H9 (cell line): ENCODE results near the gene SMPD2. TPM values are rescaled to one million over a fixed set of nuclear protein-coding genes. Genes with fewer than 3 reads are reported as not detected.
A peak's percentile ranks its signal among the peaks of the same experiment; 100 is the strongest.

Experiments used
- DNase-seq: peaks from one replicate; pipeline ENCODE4 v3.0.0-alpha.2; 2017
- H2AFZ ChIP-seq: one replicate; pipeline ENCODE4 v1.6.1; 2013; ENCODE audit warnings: mild to moderate bottlenecking, low read length, control low read depth, moderate library complexity
- H2AK5ac ChIP-seq: 2 replicates; pipeline ENCODE4 v1.6.1; 2013; ENCODE audit warnings: low read length, control low read depth, mixed read lengths; ENCODE audit not compliant: insufficient read length
- H2BK120ac ChIP-seq: one replicate; pipeline ENCODE4 v1.6.1; 2013; ENCODE audit warnings: low read depth, mild to moderate bottlenecking, low read length, control low read depth, inconsistent platforms; ENCODE audit not compliant: poor library complexity, severe bottlenecking
- H2BK12ac ChIP-seq: 2 replicates; pipeline ENCODE4 v1.6.1; 2013; ENCODE audit warnings: low read length, control low read depth, mixed read lengths, low read depth; ENCODE audit not compliant: insufficient read length
- H2BK15ac ChIP-seq: 2 replicates; pipeline ENCODE4 v1.6.1; 2013; ENCODE audit warnings: low read depth, low read length, control low read depth
- H2BK20ac ChIP-seq: one replicate; pipeline ENCODE4 v1.6.1; 2013; ENCODE audit warnings: low read depth, mild to moderate bottlenecking, low read length, control low read depth, inconsistent platforms; ENCODE audit not compliant: poor library complexity, severe bottlenecking
- H2BK5ac ChIP-seq: 2 replicates; pipeline ENCODE4 v1.6.1; 2013; ENCODE audit warnings: low read length, control low read depth, mixed read lengths; ENCODE audit not compliant: insufficient read length
- H3K14ac ChIP-seq: 2 replicates; pipeline ENCODE4 v1.6.1; 2013; ENCODE audit warnings: low read length, control low read depth; ENCODE audit not compliant: insufficient read depth
- H3K18ac ChIP-seq: 2 replicates; pipeline ENCODE4 v1.6.1; 2013; ENCODE audit warnings: low read depth, mild to moderate bottlenecking, mixed read lengths, low read length, control low read depth; ENCODE audit not compliant: insufficient read length
- H3K23ac ChIP-seq: 2 replicates; pipeline ENCODE4 v1.6.1; 2013; ENCODE audit warnings: low read length, control low read depth, mixed read lengths, low read depth; ENCODE audit not compliant: insufficient read length
- H3K23me2 ChIP-seq: 2 replicates; pipeline ENCODE4 v1.6.1; 2013; ENCODE audit warnings: low read depth, mild to moderate bottlenecking, mixed read lengths, low read length, control low read depth; ENCODE audit not compliant: insufficient read length, poor library complexity, severe bottlenecking
- H3K27ac ChIP-seq: 2 replicates; pipeline ENCODE4 v1.5.1; 2013; ENCODE audit warnings: low read length, control low read depth, mixed read lengths, low read depth; ENCODE audit not compliant: insufficient read length
- H3K27me3 ChIP-seq: 2 replicates; pipeline ENCODE4 v1.6.1; 2013; ENCODE audit warnings: low read length, control low read depth, inconsistent platforms; ENCODE audit not compliant: insufficient read depth
- H3K4ac ChIP-seq: 2 replicates; pipeline ENCODE4 v1.6.1; 2013; ENCODE audit warnings: low read depth, mild to moderate bottlenecking, control low read depth, inconsistent platforms, low read length, moderate library complexity
- H3K4me1 ChIP-seq: 2 replicates; pipeline ENCODE4 v1.6.1; 2013; ENCODE audit warnings: low read length, control low read depth, inconsistent platforms; ENCODE audit not compliant: insufficient read depth
- H3K4me2 ChIP-seq: 2 replicates; pipeline ENCODE4 v1.6.1; 2013; ENCODE audit warnings: low read length, control low read depth, mixed read lengths; ENCODE audit not compliant: insufficient read length, insufficient read depth
- H3K56ac ChIP-seq: 2 replicates; pipeline ENCODE4 v1.6.1; 2013; ENCODE audit warnings: low read depth, mild to moderate bottlenecking, mixed read lengths, low read length, control low read depth; ENCODE audit not compliant: insufficient read length
- H3K79me1 ChIP-seq: 2 replicates; pipeline ENCODE4 v1.6.1; 2013; ENCODE audit warnings: low read depth, mild to moderate bottlenecking, moderate library complexity, low read length, control low read depth, inconsistent platforms; ENCODE audit not compliant: insufficient read depth, poor library complexity, severe bottlenecking
- H3K79me2 ChIP-seq: 2 replicates; pipeline ENCODE4 v1.6.1; 2013; ENCODE audit warnings: low read length, control low read depth, inconsistent platforms; ENCODE audit not compliant: insufficient read depth
- H3K9ac ChIP-seq: 2 replicates; pipeline ENCODE4 v1.6.1; 2013; ENCODE audit warnings: low read length, control low read depth, mixed read lengths; ENCODE audit not compliant: insufficient read length; ENCODE audit errors: extremely low read depth
- H3K9me3 ChIP-seq: one replicate; pipeline ENCODE4 v1.6.1; 2013; ENCODE audit warnings: low read depth, low read length, inconsistent platforms; ENCODE audit not compliant: control insufficient read depth
- H3T11ph ChIP-seq: one replicate; pipeline ENCODE4 v1.6.1; 2013; ENCODE audit warnings: mild to moderate bottlenecking, low read length, control low read depth, inconsistent platforms
- H4K20me1 ChIP-seq: one replicate; pipeline ENCODE4 v1.6.1; 2013; ENCODE audit not compliant: control insufficient read depth, insufficient read length, insufficient read depth
- H4K5ac ChIP-seq: 2 replicates; pipeline ENCODE4 v1.6.1; 2013; ENCODE audit warnings: low read depth, mild to moderate bottlenecking, mixed read lengths, low read length, control low read depth; ENCODE audit not compliant: insufficient read length
- H4K8ac ChIP-seq: replicated peaks from 2 replicates; pipeline ENCODE4 v1.6.1; 2013; ENCODE audit warnings: low read length, control low read depth, mixed read lengths, low read depth; ENCODE audit not compliant: insufficient read length
- H4K91ac ChIP-seq: 2 replicates; pipeline ENCODE4 v1.6.1; 2013; ENCODE audit warnings: low read depth, mild to moderate bottlenecking, moderate library complexity, mixed read lengths, low read length, control low read depth; ENCODE audit not compliant: insufficient read length
- H3K27ac Mint-ChIP-seq, 3 experiments: 2 replicates in 2 of 3; 3 replicates in 1 of 3; pipeline ENCODE4 v1.8.0; 2020 to 2021; ENCODE audit warnings: mixed read lengths in 3 of 3, mild to moderate bottlenecking in 1 of 3, moderate library complexity in 1 of 3
- H3K27me3 Mint-ChIP-seq: 2 replicates; pipeline ENCODE4 v1.8.0; 2021; ENCODE audit warnings: low read depth, mild to moderate bottlenecking, moderate library complexity, mixed read lengths
- H3K36me3 Mint-ChIP-seq, 3 experiments: 2 replicates in 2 of 3; 3 replicates in 1 of 3; pipeline ENCODE4 v1.8.0; 2020 to 2021; ENCODE audit warnings: low read depth in 3 of 3, mixed read lengths in 3 of 3; ENCODE audit not compliant: insufficient read depth in 1 of 3
- H3K4me1 Mint-ChIP-seq, 2 experiments: 2 replicates each; pipeline ENCODE4 v1.8.0; 2020; ENCODE audit warnings: mixed read lengths in 2 of 2
- H3K4me3 Mint-ChIP-seq, 2 experiments: 2 replicates in 1 of 2; 3 replicates in 1 of 2; pipeline ENCODE4 v1.8.0; 2020 to 2021; ENCODE audit warnings: mild to moderate bottlenecking in 2 of 2, mixed read lengths in 2 of 2, moderate library complexity in 1 of 2
- H3K9me3 Mint-ChIP-seq, 2 experiments: 2 replicates in 1 of 2; 3 replicates in 1 of 2; pipeline ENCODE4 v1.8.0; 2020; ENCODE audit warnings: mild to moderate bottlenecking in 2 of 2, mixed read lengths in 2 of 2, moderate library complexity in 1 of 2
- WGBS: extraction: QIAGEN DNeasy Blood & Tissue Kit; methylation state at CpG from one replicate; pipeline ENCODE4 v1.1.7; 2013; ENCODE audit warnings: missing lambda C conversion rate, low lambda C conversion rate, mixed read lengths; ENCODE audit not compliant: insufficient read length; ENCODE audit errors: extremely low coverage; 5-methylcytosine and 5-hydroxymethylcytosine counted together
- total RNA-seq: library from RNA; stranded (reverse); gene quantifications from 2 replicates; pipeline ENCODE4 v1.2.1, GENCODE V29; 2021
- TF ChIP-seq, protein P1 (sequence below): fragments of 200-600 bp; sonication (generic); conservative IDR thresholded peaks from 3 replicates; pipeline ENCODE4 v1.8.0; 2021; ENCODE audit warnings: antibody characterized with exemption, mild to moderate bottlenecking

SMPD2 gene
- total RNA-seq, 1 experiment from 2014 or later: 13.0 TPM

DNA sequence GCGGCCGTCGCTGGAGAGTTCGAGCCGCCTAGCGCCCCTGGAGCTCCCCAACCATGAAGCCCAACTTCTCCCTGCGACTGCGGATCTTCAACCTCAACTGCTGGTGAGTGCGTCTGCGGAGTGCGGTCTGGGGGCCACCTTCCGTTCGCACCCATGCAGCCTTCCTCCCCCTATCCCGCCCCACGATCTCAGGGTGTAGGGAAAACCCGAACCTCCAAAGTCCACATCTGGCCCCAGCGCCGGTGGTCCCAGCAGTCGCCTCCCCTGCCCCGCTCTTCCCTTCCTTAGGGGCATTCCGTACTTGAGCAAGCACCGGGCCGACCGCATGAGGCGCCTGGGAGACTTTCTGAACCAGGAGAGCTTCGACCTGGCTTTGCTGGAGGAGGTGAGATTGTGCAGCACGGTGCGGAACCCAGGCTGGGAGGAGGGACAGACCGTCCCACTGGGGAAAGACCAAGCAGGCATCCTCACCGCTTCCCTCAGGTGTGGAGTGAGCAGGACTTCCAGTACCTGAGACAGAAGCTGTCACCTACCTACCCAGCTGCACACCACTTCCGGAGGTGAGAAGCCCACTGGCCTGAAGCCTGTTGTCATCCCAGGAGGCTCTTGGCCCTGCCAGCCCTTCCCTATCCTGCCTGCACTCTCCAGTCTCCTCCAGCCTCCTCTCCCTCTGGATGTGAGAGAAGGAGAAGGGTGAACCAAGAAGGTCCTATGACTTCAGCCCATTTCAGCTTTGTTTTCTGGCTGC is 719 bp downstream of the SMPD2 start:
- H3K4me1 Mint-ChIP-seq: peaks cover 17 to 19% of the 10 kb centered on the region in 2 experiments
- no peaks in the 10 kb centered on the region for H3K27me3 ChIP-seq
- H3K79me1 ChIP-seq: no peaks in the 10 kb centered on the region
- peak overlapping the region; percentile 6 for H3K9ac ChIP-seq
- no peak overlapping the region for H3K4ac ChIP-seq
- H2BK20ac ChIP-seq: no peak overlapping the region
- H3K14ac ChIP-seq: peak overlapping the region; percentile 79
- H3K4me3 Mint-ChIP-seq: peak overlapping the region; percentile 94 to 97
- no peaks in the 10 kb centered on the region for H3K9me3 ChIP-seq
- no peaks in the 10 kb centered on the region for H3K79me2 ChIP-seq
- H3K4me1 ChIP-seq: peaks cover 3% of the 10 kb centered on the region; the same call in 1 of the 2 replicates
- no peak overlapping the region for H3K23ac ChIP-seq
- WGBS: no CpG with 5 or more reads among the region's 31 CpGs
- H3K9me3 Mint-ChIP-seq: no peaks in the 10 kb centered on the region
- H3K27me3 Mint-ChIP-seq: peaks cover 10% of the 10 kb centered on the region
- no peak overlapping the region for H2BK12ac ChIP-seq
- no peak overlapping the region for H2AK5ac ChIP-seq
- H3K23me2 ChIP-seq: peaks cover 14% of the 10 kb centered on the region
- H3K18ac ChIP-seq: peak overlapping the region; percentile 73
- peak; percentile 73 for DNase-seq
- H3K56ac ChIP-seq: no peak overlapping the region
- no peak overlapping the region for H4K91ac ChIP-seq
- no peak overlapping the region for H2BK5ac ChIP-seq
- TF ChIP-seq, protein P1, sequence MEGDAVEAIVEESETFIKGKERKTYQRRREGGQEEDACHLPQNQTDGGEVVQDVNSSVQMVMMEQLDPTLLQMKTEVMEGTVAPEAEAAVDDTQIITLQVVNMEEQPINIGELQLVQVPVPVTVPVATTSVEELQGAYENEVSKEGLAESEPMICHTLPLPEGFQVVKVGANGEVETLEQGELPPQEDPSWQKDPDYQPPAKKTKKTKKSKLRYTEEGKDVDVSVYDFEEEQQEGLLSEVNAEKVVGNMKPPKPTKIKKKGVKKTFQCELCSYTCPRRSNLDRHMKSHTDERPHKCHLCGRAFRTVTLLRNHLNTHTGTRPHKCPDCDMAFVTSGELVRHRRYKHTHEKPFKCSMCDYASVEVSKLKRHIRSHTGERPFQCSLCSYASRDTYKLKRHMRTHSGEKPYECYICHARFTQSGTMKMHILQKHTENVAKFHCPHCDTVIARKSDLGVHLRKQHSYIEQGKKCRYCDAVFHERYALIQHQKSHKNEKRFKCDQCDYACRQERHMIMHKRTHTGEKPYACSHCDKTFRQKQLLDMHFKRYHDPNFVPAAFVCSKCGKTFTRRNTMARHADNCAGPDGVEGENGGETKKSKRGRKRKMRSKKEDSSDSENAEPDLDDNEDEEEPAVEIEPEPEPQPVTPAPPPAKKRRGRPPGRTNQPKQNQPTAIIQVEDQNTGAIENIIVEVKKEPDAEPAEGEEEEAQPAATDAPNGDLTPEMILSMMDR: peak; percentile 33; the same call in 2 of the 3 replicates
- peak overlapping the region; percentile 85 for H3K4me2 ChIP-seq
- peak overlapping the region; percentile 72 to 98 (median 96); a peak in 4 of 7 replicates for H3K27ac Mint-ChIP-seq
- no peak overlapping the region for H4K5ac ChIP-seq
- no peak overlapping the region for H2AFZ ChIP-seq
- peaks cover 18 to 41% (median 39%) of the 10 kb centered on the region in 3 experiments for H3K36me3 Mint-ChIP-seq
- no peaks in the 10 kb centered on the region for H4K20me1 ChIP-seq
- no peak overlapping the region for H3T11ph ChIP-seq
- H2BK120ac ChIP-seq: no peak overlapping the region
- H4K8ac ChIP-seq: no peak overlapping the region
- no peak overlapping the region for H2BK15ac ChIP-seq
- no peak overlapping the region for H3K27ac ChIP-seq
